Muscle layer of duodenum (tissue), 2 donors: ENCODE data around the gene SLC9A2.

ENCODE experiments used
- H3K27ac ChIP-seq: one replicate; pipeline ENCODE4 v1.7.0; 2013; ENCODE audit warnings: mild to moderate bottlenecking, low read length
- H3K27me3 ChIP-seq: one replicate; pipeline ENCODE4 v1.7.0; 2013; ENCODE audit warnings: low read depth, mild to moderate bottlenecking, control low read depth, low read length
- H3K36me3 ChIP-seq, 2 donors: one replicate each; pipeline ENCODE4 v1.7.0; 2013; ENCODE audit warnings: low read length in 2 of 2, control low read depth in 1 of 2, mild to moderate bottlenecking in 1 of 2; ENCODE audit not compliant: insufficient read depth in 2 of 2, control insufficient read depth in 1 of 2
- H3K4me1 ChIP-seq, 2 donors: one replicate each; pipeline ENCODE4 v1.7.0; 2013; ENCODE audit warnings: low read length in 2 of 2, mild to moderate bottlenecking in 2 of 2, control low read depth in 1 of 2, moderate library complexity in 1 of 2; ENCODE audit not compliant: insufficient read depth in 2 of 2, control insufficient read depth in 1 of 2
- H3K4me3 ChIP-seq, 2 donors: one replicate each; pipeline ENCODE4 v1.7.0; 2013; ENCODE audit warnings: low read length in 2 of 2, low read depth in 1 of 2, mild to moderate bottlenecking in 1 of 2
- H3K9me3 ChIP-seq, 2 donors: one replicate each; pipeline ENCODE4 v1.7.0; 2013; ENCODE audit warnings: low read length in 2 of 2, control low read depth in 1 of 2, mild to moderate bottlenecking in 1 of 2; ENCODE audit not compliant: control insufficient read depth in 1 of 2
- donor health status: healthy.

Gene SLC9A2

DNA sequence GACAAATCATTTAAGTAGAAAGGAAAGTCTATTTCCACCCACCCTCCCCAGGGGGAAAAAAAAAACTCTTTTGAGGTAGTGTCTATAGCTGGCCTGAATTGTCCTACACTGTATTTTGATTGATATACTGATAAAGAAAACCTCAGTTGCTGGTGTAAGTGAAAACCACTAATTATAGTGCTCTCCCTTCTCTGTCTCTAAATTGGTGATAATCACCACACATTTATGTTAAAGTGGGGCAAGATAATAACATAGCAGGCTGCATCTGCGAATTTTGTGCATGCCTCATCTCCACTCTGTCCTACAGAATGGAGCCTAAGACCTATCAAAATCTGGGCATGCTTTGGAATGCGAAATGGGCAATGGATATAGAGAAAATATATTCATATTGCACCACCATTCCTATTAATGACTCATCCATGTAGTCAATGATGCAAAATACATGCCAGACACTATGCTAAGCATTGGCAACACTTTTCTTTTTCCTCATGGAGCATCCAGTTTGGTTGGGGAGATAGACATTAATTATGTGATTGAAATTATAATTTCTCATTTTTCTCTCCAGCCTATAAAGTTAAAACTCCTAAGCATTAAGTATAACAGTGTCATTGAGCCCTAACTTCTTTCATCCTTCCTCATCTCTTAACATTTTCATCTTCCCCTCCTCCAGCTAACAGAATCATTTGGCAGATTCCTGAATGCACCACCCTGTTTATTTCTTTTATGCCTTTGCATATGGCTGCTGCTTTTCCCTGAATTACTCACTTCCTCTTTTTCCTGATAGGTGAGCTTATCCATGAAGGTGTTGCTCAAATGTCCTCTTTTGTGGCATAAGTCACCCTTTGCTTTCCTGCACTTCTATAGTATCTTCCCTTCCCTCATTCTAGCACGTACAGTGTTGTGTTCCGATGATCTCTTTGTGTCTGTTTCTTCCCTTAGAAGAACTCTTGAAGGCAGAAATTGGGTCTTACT is 58.2 kb downstream of the SLC9A2 start:
- no peaks in the 10 kb centered on the region for H3K27me3 ChIP-seq
- H3K36me3 ChIP-seq = no peaks in the 10 kb centered on the region
- no peak overlapping the region for H3K4me3 ChIP-seq
- no peak overlapping the region for H3K27ac ChIP-seq
- H3K9me3 ChIP-seq = no peaks in the 10 kb centered on the region
- H3K4me1 ChIP-seq = no peaks in the 10 kb centered on the region

DNA sequence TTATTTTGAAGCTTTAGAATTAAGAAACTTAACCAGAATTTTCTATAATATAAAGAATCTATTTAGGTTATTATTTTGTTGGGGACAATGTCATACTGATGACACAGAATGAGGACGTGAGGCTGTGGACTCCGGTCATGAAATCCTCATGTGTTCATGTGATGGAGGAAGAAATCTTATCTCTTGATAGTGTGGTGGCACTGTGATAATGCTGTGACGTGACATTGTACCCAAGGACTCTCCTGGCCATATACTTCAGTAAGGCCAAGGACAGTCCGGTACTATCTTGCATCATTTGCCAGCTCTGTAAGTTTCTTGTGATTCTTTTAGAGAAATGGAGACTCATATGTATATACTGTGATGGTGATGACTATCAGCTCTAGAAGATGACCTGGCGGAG is 59.1 kb downstream of the SLC9A2 start:
- Histone ChIP-seq H3K27ac (no peak overlapping the region), H3K9me3 (no peaks in the 10 kb centered on the region), H3K36me3 (no peaks in the 10 kb centered on the region), H3K27me3 (no peaks in the 10 kb centered on the region), H3K4me1 (no peaks in the 10 kb centered on the region), H3K4me3 (no peak overlapping the region)

DNA sequence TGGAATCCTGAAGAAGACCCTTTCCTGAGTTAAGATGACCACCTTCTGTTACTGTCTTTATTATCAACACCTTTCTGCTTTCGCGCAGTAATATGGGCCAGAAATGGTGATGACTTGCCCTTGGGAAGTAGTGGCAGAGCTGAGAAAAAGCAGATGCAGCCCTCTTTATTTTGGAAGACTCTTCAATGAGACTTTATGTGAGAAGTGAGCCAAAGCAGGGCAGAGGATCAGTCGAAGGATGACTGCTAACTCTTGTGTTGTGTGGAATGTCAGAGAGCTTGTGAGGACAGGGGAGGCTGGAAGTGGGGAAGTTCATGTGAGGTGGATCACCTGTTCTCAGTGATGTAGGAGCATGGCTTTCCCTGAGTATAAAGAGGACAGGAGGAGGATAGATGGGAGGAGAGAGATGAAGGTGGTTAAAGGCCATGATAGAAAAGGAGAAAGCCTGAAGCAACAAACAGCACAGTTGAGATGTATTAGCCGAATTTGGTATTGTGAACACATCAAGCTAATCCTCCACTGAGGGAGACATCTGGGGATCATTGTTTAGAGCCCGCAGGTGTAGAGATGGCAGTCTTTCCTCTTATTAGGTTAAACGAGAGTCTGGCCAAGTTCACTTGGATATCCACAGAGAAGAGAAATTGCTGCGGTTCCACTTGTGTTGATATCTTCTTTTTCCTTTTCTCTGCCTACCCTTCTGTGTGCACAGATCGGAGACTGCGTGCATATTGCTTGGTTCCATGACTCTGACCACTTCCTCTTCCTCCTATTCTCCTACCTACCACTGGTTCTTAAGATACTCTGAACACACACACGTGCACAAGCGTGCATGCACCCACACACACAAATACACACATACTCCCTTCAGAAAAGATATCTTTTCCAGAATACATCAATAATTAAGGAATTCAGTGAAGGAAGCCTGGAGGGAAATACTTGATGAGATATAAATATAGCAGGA is 67.4 kb downstream of the SLC9A2 start:
- H3K4me3 ChIP-seq = no peak overlapping the region
- no peaks in the 10 kb centered on the region for H3K27me3 ChIP-seq
- H3K36me3 ChIP-seq = no peaks in the 10 kb centered on the region
- no peak overlapping the region for H3K27ac ChIP-seq
- no peaks in the 10 kb centered on the region for H3K4me1 ChIP-seq
- no peaks in the 10 kb centered on the region for H3K9me3 ChIP-seq

DNA sequence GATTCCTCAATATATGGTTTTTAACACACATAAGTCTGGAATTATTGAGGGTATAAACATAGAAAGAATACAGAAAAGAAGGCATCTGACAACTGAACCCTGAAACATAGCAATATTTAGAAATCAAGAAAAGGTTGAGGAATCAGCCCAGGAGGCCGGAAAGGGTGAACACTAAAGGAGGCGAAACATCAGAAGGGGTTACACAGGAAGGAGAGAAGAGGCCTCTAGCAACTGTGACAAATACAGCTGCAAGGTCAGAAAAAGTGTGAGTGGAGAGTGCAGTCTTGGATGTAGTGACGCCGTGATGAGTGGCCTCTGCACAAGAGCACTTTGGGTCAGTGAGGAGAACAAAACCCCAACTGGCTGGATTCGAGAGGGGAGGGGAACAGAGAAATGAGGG is 70.7 kb downstream of the SLC9A2 start:
- H3K36me3 ChIP-seq = no peaks in the 10 kb centered on the region

DNA sequence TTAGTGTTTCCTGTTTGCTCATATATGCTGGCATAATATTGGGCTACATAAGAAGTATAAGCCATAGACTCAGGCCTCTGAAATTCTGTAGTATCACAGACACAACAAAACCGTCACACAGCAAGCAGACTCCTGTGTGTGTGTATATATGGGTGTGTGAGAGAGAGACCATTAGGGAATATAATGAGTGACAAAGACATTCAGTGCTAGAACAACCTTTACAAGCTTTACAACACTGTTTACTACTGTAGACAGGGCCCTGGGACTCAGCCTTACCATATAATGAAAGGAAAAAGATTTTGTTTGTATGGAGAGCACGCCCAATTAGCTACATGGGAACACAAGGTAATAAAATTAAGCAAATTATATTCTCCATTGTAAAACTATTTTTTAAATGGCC is 77.1 kb downstream of the SLC9A2 start:
- H3K9me3 ChIP-seq = no peaks in the 10 kb centered on the region
- no peak overlapping the region for H3K4me3 ChIP-seq
- H3K27me3 ChIP-seq = no peaks in the 10 kb centered on the region
- H3K36me3 ChIP-seq = no peaks in the 10 kb centered on the region
- H3K27ac ChIP-seq = no peak overlapping the region
- no peaks in the 10 kb centered on the region for H3K4me1 ChIP-seq

More for the DNA sequence above, 70.7 kb downstream of the SLC9A2 start:
- Histone ChIP-seq H3K4me1 (no peaks in the 10 kb centered on the region), H3K4me3 (no peak overlapping the region), H3K27ac (no peak overlapping the region), H3K9me3 (no peaks in the 10 kb centered on the region), H3K27me3 (no peaks in the 10 kb centered on the region)

DNA sequence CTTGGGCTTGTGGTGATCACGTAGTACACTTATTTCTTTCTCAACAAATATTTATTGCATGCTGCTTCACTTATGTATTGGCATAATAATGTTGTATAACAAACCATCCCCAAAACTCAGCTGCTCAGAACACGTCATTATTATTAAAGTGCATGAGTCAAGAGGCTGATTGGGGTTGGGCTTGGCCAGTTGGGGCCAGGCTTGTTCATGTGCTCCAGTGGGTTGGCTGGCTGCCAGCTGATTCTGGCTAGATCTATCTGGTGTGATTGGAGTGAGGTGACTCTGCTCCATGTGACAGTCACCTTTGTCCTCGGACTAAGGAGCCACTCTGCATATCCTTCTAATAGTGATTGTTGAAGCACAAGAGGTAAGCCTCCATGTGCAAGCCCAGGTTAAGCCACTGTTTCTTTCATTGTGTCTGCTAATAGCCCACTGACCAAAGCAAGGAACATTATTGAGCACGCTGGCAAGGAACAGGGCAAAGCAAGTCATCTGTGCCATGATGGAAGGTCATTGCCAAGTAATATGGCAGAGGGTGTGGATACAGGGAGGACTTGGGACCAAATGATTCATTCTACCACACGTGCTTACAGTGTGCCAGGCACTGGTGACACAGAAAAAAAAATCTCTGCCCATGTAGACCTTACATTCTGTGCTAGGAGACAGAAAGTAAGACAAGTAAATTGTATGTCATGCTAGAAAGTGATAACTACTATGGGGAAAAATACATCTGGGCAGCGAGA is 79.2 kb downstream of the SLC9A2 start:
- Histone ChIP-seq H3K27ac (no peak overlapping the region), H3K4me1 (no peaks in the 10 kb centered on the region), H3K9me3 (no peaks in the 10 kb centered on the region), H3K27me3 (no peaks in the 10 kb centered on the region), H3K36me3 (no peaks in the 10 kb centered on the region), H3K4me3 (no peak overlapping the region)

DNA sequence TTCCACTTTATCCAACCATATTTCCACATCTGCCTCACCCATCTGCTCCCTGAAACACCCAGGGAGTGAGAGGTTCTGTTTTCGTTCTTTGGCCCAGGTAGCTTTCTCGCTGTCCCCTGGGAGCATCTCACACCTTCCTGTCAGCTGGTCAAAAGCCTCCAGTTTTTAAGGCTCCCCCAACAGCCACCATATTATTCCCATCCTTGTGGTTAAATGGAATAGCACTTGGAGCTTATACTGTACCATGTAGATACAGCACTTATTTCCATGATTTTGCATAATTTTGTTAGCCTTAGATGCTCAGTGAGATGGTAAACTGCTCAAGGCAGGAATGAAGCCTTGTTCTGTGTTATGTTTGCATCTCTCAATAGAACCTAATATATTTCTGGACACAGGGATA is 84.0 kb downstream of the SLC9A2 start:
- Histone ChIP-seq H3K36me3 (no peaks in the 10 kb centered on the region), H3K4me3 (no peak overlapping the region), H3K4me1 (no peaks in the 10 kb centered on the region), H3K9me3 (no peaks in the 10 kb centered on the region), H3K27me3 (peaks cover 7% of the 10 kb centered on the region), H3K27ac (no peak overlapping the region)

DNA sequence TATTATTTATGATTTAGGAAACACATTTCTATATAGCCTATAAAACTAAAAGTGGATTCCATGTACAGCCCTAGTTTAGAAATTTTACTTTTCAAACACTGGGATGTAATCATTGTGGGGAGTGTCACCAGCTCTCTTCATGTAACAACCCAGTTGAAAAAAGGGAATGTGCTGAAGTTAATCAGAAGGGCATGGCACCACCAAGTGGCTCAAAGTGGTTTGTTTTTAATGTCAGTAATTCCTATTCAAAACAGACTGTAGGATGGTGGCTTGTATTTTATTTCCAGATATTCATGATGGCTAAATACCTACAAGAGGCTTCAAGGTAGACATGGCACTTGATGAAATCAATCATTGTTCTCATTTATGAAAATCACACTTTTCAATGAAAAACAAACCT is 84.4 kb downstream of the SLC9A2 start:
- Histone ChIP-seq H3K4me1 (no peaks in the 10 kb centered on the region), H3K27me3 (peaks cover 7% of the 10 kb centered on the region), H3K4me3 (no peak overlapping the region), H3K27ac (no peak overlapping the region), H3K36me3 (no peaks in the 10 kb centered on the region), H3K9me3 (no peaks in the 10 kb centered on the region)

DNA sequence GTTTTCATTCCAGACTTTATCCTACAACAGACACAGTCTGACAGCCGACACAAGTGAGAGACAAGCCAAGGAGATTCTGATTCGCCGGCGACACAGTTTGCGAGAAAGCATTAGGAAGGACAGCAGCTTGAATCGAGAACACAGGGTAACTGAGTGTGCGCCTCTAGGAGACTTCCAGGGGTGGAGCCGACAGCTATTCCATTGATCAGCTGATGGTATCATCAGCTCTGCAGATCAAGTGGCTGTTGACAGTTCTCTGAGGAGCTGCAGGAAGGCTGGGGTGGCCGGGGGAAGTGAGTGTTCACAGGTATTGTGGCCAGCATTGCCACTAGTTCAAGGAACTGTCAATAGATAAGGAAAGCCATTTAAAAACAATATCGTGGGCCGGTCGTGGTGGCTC is 85.2 kb downstream of the SLC9A2 start:
- H3K4me1 ChIP-seq = no peaks in the 10 kb centered on the region
- H3K4me3 ChIP-seq = no peak overlapping the region
- H3K9me3 ChIP-seq = no peaks in the 10 kb centered on the region
- peaks cover 7% of the 10 kb centered on the region for H3K27me3 ChIP-seq
- H3K27ac ChIP-seq = no peak overlapping the region
- H3K36me3 ChIP-seq = no peaks in the 10 kb centered on the region

DNA sequence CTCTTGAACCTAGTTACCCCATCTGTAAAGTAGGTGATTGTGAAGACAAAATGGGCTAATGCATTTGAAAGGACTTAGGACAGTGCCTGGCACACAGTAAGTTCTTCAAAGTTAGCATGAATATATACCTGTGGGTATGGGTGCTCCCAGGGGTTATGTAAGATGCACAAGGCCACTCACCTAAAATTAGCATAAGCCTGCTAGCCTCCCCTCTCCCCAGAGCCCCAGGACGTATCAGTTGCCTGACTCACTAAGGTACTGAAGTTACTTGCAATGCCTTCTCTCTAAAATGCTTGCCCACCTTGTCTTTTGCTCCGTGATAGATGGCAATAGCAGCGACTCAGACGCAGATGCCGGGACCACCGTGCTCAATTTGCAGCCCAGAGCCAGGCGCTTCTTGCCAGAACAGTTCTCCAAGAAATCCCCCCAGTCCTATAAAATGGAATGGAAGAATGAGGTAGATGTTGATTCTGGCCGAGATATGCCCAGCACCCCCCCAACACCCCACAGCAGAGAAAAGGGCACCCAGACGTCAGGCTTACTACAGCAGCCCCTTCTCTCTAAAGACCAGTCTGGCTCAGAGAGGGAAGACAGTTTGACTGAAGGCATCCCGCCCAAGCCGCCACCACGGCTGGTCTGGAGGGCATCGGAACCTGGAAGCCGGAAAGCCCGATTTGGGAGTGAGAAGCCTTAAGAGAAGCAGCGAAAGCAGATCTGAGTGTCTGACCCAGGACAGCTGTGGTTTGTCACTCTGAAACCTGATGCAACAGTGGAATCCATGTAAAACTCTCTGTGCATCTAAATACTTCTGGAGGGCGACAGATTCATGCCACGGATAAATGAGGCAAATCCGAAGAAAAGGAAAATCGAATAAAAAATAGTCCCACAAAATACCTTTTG is 88.7 kb downstream of the SLC9A2 start:
- Histone ChIP-seq H3K4me1 (no peaks in the 10 kb centered on the region), H3K27ac (no peak overlapping the region), H3K36me3 (no peaks in the 10 kb centered on the region), H3K27me3 (peaks cover 7% of the 10 kb centered on the region), H3K4me3 (no peak overlapping the region), H3K9me3 (no peaks in the 10 kb centered on the region)
